Tibial nerve (tissue), 4 donors: ENCODE results near the gene EDN1. TPM values are rescaled to one million over a fixed set of nuclear protein-coding genes. Genes with fewer than 3 reads are reported as not detected.
A peak's percentile ranks its signal among the peaks of the same experiment; 100 is the strongest.

Experiments used
- DNase-seq, 2 donors: peaks; one replicate each; pipeline ENCODE4 v3.0.0-alpha.2; 2019; ENCODE audit warnings: low spot score in 2 of 2
- H3K27ac ChIP-seq, 4 donors: fragments of 200-600 bp; sonication (generic) in 3 of 4; one replicate each; pipeline ENCODE4 v1.5.1; 2017 to 2019; ENCODE audit warnings: mild to moderate bottlenecking in 1 of 4
- H3K27me3 ChIP-seq, 2 donors: fragments of 200-600 bp; sonication (generic) in 1 of 2; one replicate each; pipeline versions ENCODE4 v1.5.1 to v1.6.0; 2017 to 2019
- H3K36me3 ChIP-seq, 3 donors: fragments of 200-600 bp; sonication (generic); one replicate each; pipeline ENCODE4 v1.5.1; 2018 to 2019
- H3K4me1 ChIP-seq, 4 donors: fragments of 200-600 bp; sonication (generic) in 3 of 4; one replicate each; pipeline ENCODE4 v1.5.1; 2017 to 2019
- H3K4me3 ChIP-seq, 4 donors: fragments of 200-600 bp; sonication (generic) in 3 of 4; one replicate each; pipeline ENCODE4 v1.5.1; 2017 to 2019; ENCODE audit warnings: mild to moderate bottlenecking in 1 of 4, moderate library complexity in 1 of 4
- H3K9me3 ChIP-seq, 4 donors: fragments of 200-600 bp; sonication (generic) in 3 of 4; one replicate each; pipeline ENCODE4 v1.5.1; 2017 to 2019
- EP300 ChIP-seq, 2 donors: sonication (generic); formaldehyde crosslinking; IDR thresholded peaks; one replicate each; pipeline ENCODE4 v1.6.1; 2017; ENCODE audit warnings: antibody characterized with exemption in 2 of 2, mild to moderate bottlenecking in 1 of 2
- POLR2A ChIP-seq, 2 donors: fragments of 450-650 bp; IDR thresholded peaks; one replicate each; pipeline ENCODE4 v1.6.1; 2017; ENCODE audit warnings: antibody characterized with exemption in 2 of 2, mild to moderate bottlenecking in 2 of 2, moderate library complexity in 2 of 2
- WGBS, 2 donors: methylation state at CpG; one replicate each; pipeline ENCODE4 v1.1.5; 2018; 5-methylcytosine and 5-hydroxymethylcytosine counted together
- total RNA-seq, 4 donors: library from RNA; depleted of rRNA; stranded (reverse); fragments of >200 nt; gene quantifications; one replicate each; pipeline ENCODE4 v1.1.0, GENCODE V29; 2016
- TF ChIP-seq, protein P1 (sequence below), 5 experiments: fragments of 200-600 bp in 3 of 5; fragments of 450-650 bp in 2 of 5; sonication (generic) in 3 of 5; IDR thresholded peaks; one replicate each; pipeline ENCODE4 v1.5.1; 2016 to 2019; ENCODE audit warnings: antibody characterized with exemption in 5 of 5, mild to moderate bottlenecking in 3 of 5, moderate library complexity in 2 of 5

EDN1 gene
- total RNA-seq, 4 donors from 2014 or later, result 18.2 to 48.8 (median 38.3) TPM

- H3K27me3 ChIP-seq, result no peaks in the 10 kb centered on the region
- 93 to 94% methylated on average over 6 of the region's 6 CpGs for WGBS, 2 donors
- no peaks in the 10 kb centered on the region for H3K36me3 ChIP-seq
- no peak for DNase-seq
- H3K9me3 ChIP-seq, result no peaks in the 10 kb centered on the region
- no peaks in the 10 kb centered on the region for H3K4me1 ChIP-seq
- H3K4me3 ChIP-seq, result no peak overlapping the region
- TF ChIP-seq, protein P1, sequence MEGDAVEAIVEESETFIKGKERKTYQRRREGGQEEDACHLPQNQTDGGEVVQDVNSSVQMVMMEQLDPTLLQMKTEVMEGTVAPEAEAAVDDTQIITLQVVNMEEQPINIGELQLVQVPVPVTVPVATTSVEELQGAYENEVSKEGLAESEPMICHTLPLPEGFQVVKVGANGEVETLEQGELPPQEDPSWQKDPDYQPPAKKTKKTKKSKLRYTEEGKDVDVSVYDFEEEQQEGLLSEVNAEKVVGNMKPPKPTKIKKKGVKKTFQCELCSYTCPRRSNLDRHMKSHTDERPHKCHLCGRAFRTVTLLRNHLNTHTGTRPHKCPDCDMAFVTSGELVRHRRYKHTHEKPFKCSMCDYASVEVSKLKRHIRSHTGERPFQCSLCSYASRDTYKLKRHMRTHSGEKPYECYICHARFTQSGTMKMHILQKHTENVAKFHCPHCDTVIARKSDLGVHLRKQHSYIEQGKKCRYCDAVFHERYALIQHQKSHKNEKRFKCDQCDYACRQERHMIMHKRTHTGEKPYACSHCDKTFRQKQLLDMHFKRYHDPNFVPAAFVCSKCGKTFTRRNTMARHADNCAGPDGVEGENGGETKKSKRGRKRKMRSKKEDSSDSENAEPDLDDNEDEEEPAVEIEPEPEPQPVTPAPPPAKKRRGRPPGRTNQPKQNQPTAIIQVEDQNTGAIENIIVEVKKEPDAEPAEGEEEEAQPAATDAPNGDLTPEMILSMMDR (IDR thresholded peaks at IDR 0.05), result no peak
- TF ChIP-seq EP300 (IDR thresholded peaks at IDR 0.05), result no peak
- TF ChIP-seq POLR2A (IDR thresholded peaks at IDR 0.05), result no peak
- H3K27ac ChIP-seq, result no peak overlapping the region
Observed at GRCh38 chr6:12258191-12258590, 32.0 kb upstream of the EDN1 start.

- H3K36me3 ChIP-seq, result no peaks in the 10 kb centered on the region
- no peak overlapping the region for H3K4me3 ChIP-seq
- H3K27ac ChIP-seq, result no peak overlapping the region
- no peaks in the 10 kb centered on the region for H3K9me3 ChIP-seq
- TF ChIP-seq EP300 (IDR thresholded peaks at IDR 0.05) (no peak), POLR2A (IDR thresholded peaks at IDR 0.05) (no peak)
- TF ChIP-seq, protein P1 (IDR thresholded peaks at IDR 0.05), result no peak
- no peaks in the 10 kb centered on the region for H3K4me1 ChIP-seq
- H3K27me3 ChIP-seq, result no peaks in the 10 kb centered on the region
- 94 to 95% methylated on average over 3 of the region's 3 CpGs for WGBS, 2 donors
- DNase-seq, result no peak
Observed at GRCh38 chr6:12258591-12259075, 31.5 kb upstream of the EDN1 start.

DNA sequence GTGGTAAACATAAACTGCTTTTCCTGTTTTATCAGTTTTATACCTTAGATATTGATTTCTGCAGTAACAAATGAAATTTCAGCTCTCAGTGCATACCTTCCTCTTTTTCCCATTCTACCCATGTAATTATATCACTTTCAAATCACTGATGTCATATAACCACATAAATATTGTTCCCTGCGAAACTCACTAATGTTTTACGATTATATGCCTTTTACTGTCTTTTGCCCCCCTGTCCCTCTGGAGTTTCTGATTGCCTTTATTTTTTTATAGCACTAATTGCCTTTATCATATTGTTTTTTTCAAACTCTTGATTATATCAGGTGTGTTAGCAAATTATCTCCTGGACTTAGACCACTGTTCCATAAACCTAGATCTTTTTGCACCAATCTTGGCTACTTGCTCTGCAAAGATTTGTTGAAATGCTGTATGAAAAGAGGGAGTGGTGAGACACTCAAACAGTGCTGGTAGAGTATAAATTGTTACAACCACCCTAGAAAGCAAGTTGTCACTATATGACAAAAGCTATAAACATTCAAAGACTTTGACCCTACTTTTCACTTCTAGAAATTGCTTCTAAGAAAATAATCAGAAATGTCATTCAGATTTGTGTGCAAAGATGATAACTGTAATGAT is 29.6 kb upstream of the EDN1 start:
- H3K36me3 ChIP-seq, result no peaks in the 10 kb centered on the region
- no peaks in the 10 kb centered on the region for H3K27me3 ChIP-seq
- H3K4me3 ChIP-seq, result no peak overlapping the region
- H3K27ac ChIP-seq, result no peak overlapping the region
- TF ChIP-seq EP300 (IDR thresholded peaks at IDR 0.05) (no peak), POLR2A (IDR thresholded peaks at IDR 0.05) (no peak)
- TF ChIP-seq, protein P1 (IDR thresholded peaks at IDR 0.05), result no peak
- DNase-seq, result no peak
- no peaks in the 10 kb centered on the region for H3K9me3 ChIP-seq
- 81 to 86% methylated on average over 2 of the region's 2 CpGs for WGBS, 2 donors
- H3K4me1 ChIP-seq, result no peaks in the 10 kb centered on the region

GRCh38 chr6:12261502-12261901 is 28.7 kb upstream of the EDN1 start:
- WGBS, 2 donors, result 64 to 69% methylated on average over 7 of the region's 7 CpGs
- H3K36me3 ChIP-seq, result no peaks in the 10 kb centered on the region

DNA sequence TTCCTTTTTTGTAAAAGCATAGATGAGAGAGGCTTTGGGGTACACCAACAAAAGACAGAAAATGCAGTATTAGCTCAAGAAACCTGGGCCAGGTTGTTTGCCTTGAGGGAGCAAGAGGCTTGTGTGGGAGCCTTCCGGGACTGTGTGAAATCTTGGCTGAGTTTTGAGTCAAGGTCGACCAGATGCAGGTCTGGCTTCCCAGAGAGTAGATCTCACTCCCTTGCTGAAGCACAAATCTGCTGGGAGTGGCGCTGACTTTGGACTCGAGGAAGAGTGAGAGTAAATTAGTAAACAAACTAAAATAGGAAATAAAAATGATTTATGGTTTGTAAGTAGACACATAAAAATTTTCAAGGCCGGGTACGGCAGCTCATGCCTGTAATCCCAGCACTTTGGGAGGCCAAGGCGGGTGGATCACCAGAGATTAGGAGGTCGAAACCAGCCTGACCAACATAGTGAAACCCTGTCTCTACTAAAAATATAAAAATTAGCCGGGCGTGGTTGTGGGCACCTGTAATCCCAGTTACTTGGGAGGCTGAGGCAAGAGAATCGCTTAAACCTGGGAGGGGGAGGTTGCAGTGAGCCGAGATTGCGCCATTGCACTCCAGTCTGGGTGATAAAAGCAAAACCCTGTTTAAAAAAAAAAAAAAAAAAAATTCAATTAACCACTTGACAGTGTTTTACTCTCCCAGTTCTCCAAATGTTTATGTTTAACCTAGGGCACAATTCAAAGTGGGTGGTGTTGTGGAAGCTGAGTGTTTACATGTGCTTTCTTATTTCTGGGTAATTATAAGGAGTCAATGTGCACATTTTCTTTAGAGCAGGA is 27.7 kb upstream of the EDN1 start:
- WGBS, 2 donors, result 84 to 85% methylated on average over 13 of the region's 13 CpGs
- Histone ChIP-seq H3K4me1 (no peaks in the 10 kb centered on the region), H3K27me3 (no peaks in the 10 kb centered on the region), H3K4me3 (no peak overlapping the region), H3K27ac (peak overlapping the region in 1 of 4 donors; percentile 16), H3K36me3 (no peaks in the 10 kb centered on the region), H3K9me3 (no peaks in the 10 kb centered on the region)
- TF ChIP-seq EP300 (IDR thresholded peaks at IDR 0.05) (no peak), POLR2A (IDR thresholded peaks at IDR 0.05) (no peak)
- TF ChIP-seq, protein P1 (IDR thresholded peaks at IDR 0.05), result no peak
- no peak for DNase-seq

More at GRCh38 chr6:12261502-12261901, 28.7 kb upstream of the EDN1 start:
- Histone ChIP-seq H3K4me3 (no peak overlapping the region), H3K27me3 (no peaks in the 10 kb centered on the region), H3K27ac (no peak overlapping the region), H3K4me1 (no peaks in the 10 kb centered on the region), H3K9me3 (no peaks in the 10 kb centered on the region)
- TF ChIP-seq EP300 (IDR thresholded peaks at IDR 0.05), result no peak
- no peak for DNase-seq
